PC-3 (cell line): ENCODE data around the gene LGMN. TPM values are rescaled to one million over a fixed set of nuclear protein-coding genes. Genes with fewer than 3 reads are reported as not detected.

Experiments used
- ATAC-seq: fragments of 200-7000 bp; cut with Tn5 transposase; 2 replicates; pipeline ENCODE4 v1.9.1; 2020; ENCODE audit warnings: mild to moderate bottlenecking, moderate library complexity
- BruUV-seq: library from RNA; stranded (reverse); fragments of 400-500 nt; replicated peaks from 2 replicates; lab custom pipeline; 2021; lab: Mats Ljungman, UMichigan
- CTCF ChIA-PET: fragments of 300-600 bp; sonication (Branson Sonifier 250); formaldehyde crosslinking; loops from one replicate; lab custom pipeline; 2022; ENCODE audit warnings: antibody characterized with exemption; lab: Charles Lee
- POLR2A ChIA-PET: fragments of 300-600 bp; sonication (Branson Sonifier 250); formaldehyde crosslinking; loops from one replicate; lab custom pipeline; 2022; ENCODE audit warnings: antibody characterized with exemption; ENCODE audit not compliant: unreplicated experiment; lab: Charles Lee
- DNase-seq: peaks from one replicate; pipeline ENCODE4 v3.0.0-alpha.2; 2015
- H2AFZ ChIP-seq: fragments of 300-600 bp; sonication (generic); 2 replicates; pipeline ENCODE4 v1.6.0; 2016; ENCODE audit warnings: antibody characterized with exemption, low read length
- H3F3A ChIP-seq: fragments of 300-600 bp; sonication (generic); one replicate; pipeline ENCODE4 v1.6.0; 2017; ENCODE audit warnings: antibody characterized with exemption, low read length, control low read depth, mild to moderate bottlenecking; ENCODE audit not compliant: unreplicated experiment
- H3K27ac ChIP-seq: fragments of 300-600 bp; sonication (generic); 2 replicates; pipeline ENCODE4 v1.5.1; 2016; ENCODE audit warnings: mild to moderate bottlenecking, low read length
- H3K27me3 ChIP-seq: fragments of 300-600 bp; sonication (generic); 2 replicates; pipeline ENCODE4 v1.6.1; 2016; ENCODE audit warnings: low read length, mixed read lengths
- H3K36me3 ChIP-seq: fragments of 300-600 bp; sonication (generic); 2 replicates; pipeline ENCODE4 v1.6.1; 2016; ENCODE audit warnings: low read depth, mixed run types, low read length, mixed read lengths
- H3K4me1 ChIP-seq: fragments of 300-600 bp; sonication (generic); 2 replicates; pipeline ENCODE4 v1.5.1; 2016; ENCODE audit warnings: low read length; ENCODE audit not compliant: insufficient read depth
- H3K4me2 ChIP-seq: fragments of 300-600 bp; sonication (generic); 2 replicates; pipeline ENCODE4 v1.6.0; 2016; ENCODE audit warnings: low read length
- H3K4me3 ChIP-seq: fragments of 300-600 bp; sonication (generic); 2 replicates; pipeline ENCODE4 v1.5.1; 2016; ENCODE audit warnings: mild to moderate bottlenecking, low read length, mixed read lengths
- H3K79me2 ChIP-seq: fragments of 300-600 bp; sonication (generic); 2 replicates; pipeline ENCODE4 v1.6.1; 2017; ENCODE audit warnings: low read length, mixed read lengths
- H3K9ac ChIP-seq: fragments of 300-600 bp; sonication (generic); 2 replicates; pipeline ENCODE4 v1.6.0; 2016; ENCODE audit warnings: mild to moderate bottlenecking, low read length
- H3K9me2 ChIP-seq: fragments of 300-600 bp; sonication (generic); replicated peaks from 2 replicates; pipeline ENCODE4 v1.6.1; 2016; ENCODE audit warnings: mixed run types, low read length, mixed read lengths
- H3K9me3 ChIP-seq: fragments of 300-600 bp; sonication (generic); 2 replicates; pipeline ENCODE4 v1.6.1; 2016; ENCODE audit warnings: low read length, mixed read lengths
- H4K20me1 ChIP-seq: fragments of 300-600 bp; sonication (generic); 2 replicates; pipeline ENCODE4 v1.6.1; 2016; ENCODE audit warnings: low read length, mixed read lengths
- EZH2 ChIP-seq: fragments of 300-600 bp; sonication (generic); IDR thresholded peaks from one replicate; pipeline ENCODE4 v1.6.1; 2017; ENCODE audit warnings: antibody characterized with exemption, mild to moderate bottlenecking, low read length; ENCODE audit not compliant: unreplicated experiment
- EZH2phosphoT487 ChIP-seq: fragments of 300-600 bp; sonication (generic); IDR thresholded peaks from 2 replicates; pipeline ENCODE4 v1.6.1; 2018; ENCODE audit warnings: mild to moderate bottlenecking, antibody characterized with exemption, low read length, borderline replicate concordance
- intact Hi-C: fragments of 100-400 bp; cut with micrococcal nuclease; formaldehyde crosslinking; loops from 2 replicates; pipeline ENCODE4 v1.9.0; 2023
- total RNA-seq: library from RNA; depleted of rRNA; stranded (reverse); fragments of >200 nt; gene quantifications from 2 replicates; pipeline ENCODE4 v1.2.3, GENCODE V29; 2014
- TF ChIP-seq, protein P1 (sequence below): fragments of 300-600 bp; sonication (generic); conservative IDR thresholded peaks from 2 replicates; pipeline ENCODE4 v1.5.1; 2017; ENCODE audit warnings: antibody characterized with exemption, low read depth, mild to moderate bottlenecking, low read length

The LGMN gene
- total RNA-seq, 1 experiment from 2014 or later: 46.8 TPM

DNA sequence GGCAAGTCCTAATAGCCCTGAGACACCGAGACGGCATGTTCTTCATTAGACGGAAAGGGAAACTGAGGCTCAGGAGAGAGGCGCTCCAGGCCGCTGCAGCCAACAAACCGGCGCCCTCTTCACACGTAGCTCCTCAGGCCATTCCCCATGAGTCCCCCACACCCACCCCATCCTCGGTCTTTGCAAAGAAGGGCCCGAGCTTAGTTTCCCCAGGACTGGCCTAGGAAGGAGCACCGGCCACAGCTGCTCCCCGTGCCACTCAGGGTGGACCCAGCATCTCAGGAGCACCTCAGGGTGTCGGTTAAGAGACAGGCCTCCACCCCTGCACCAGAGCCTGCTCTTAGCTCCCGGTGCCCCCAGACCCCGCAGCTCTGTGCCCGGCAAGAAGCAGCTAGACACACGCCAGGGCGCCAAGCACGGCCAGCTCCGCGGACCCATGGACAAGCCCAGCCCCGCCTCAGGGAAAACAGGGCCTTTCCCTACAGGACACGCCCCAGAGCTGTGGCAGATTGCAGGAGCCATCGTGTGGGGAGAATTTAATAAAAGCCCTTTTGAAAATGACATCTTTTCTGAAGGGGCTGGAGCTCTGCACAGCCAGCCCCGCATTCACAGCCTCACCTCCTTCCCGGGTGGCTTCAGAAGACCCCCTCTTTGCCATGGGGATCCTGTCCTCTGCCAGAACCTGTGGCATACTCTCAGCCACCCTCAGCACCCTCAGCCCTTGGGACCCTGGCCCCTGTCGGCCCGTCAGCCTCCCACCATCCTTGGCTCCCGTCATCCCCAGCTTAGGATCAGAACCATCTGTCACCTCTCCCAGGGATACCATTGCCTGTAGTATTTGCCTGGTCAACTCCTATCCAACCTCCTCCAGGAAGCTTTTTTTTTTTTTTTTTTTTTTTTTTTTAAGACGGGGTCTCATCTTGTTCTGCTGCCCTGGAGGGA, 59.7 kb downstream of the LGMN start:
- intact Hi-C loops: no loop called here
- H3K36me3 ChIP-seq: no peaks in the 10 kb centered on the region
- H3K4me3 ChIP-seq: no peak overlapping the region
- peaks cover 17% of the 10 kb centered on the region for H3K4me1 ChIP-seq
- DNase-seq (no peak), ATAC-seq (no peak)
- no peak overlapping the region for H3K9ac ChIP-seq
- CTCF ChIA-PET: interaction anchor here (0.6 kb wide), 1 partner anchor 180 kb away, joined by 4 read pairs; no protein-coding TSS in a partner anchor
- no peak overlapping the region for H3K4me2 ChIP-seq
- no peaks in the 10 kb centered on the region for H3K79me2 ChIP-seq
- TF ChIP-seq EZH2 (no peak), EZH2phosphoT487 (no peak)
- TF ChIP-seq, protein P1, sequence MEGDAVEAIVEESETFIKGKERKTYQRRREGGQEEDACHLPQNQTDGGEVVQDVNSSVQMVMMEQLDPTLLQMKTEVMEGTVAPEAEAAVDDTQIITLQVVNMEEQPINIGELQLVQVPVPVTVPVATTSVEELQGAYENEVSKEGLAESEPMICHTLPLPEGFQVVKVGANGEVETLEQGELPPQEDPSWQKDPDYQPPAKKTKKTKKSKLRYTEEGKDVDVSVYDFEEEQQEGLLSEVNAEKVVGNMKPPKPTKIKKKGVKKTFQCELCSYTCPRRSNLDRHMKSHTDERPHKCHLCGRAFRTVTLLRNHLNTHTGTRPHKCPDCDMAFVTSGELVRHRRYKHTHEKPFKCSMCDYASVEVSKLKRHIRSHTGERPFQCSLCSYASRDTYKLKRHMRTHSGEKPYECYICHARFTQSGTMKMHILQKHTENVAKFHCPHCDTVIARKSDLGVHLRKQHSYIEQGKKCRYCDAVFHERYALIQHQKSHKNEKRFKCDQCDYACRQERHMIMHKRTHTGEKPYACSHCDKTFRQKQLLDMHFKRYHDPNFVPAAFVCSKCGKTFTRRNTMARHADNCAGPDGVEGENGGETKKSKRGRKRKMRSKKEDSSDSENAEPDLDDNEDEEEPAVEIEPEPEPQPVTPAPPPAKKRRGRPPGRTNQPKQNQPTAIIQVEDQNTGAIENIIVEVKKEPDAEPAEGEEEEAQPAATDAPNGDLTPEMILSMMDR: no peak
- TSS peak; percentile 39 for BruUV-seq
- no peaks in the 10 kb centered on the region for H3K27me3 ChIP-seq
- POLR2A ChIA-PET: no interaction called here
- H3F3A ChIP-seq: no peaks in the 10 kb centered on the region
- H3K9me3 ChIP-seq: no peaks in the 10 kb centered on the region
- no peaks in the 10 kb centered on the region for H3K9me2 ChIP-seq
- H2AFZ ChIP-seq: no peak overlapping the region
- no peaks in the 10 kb centered on the region for H4K20me1 ChIP-seq
- no peak overlapping the region for H3K27ac ChIP-seq

DNA sequence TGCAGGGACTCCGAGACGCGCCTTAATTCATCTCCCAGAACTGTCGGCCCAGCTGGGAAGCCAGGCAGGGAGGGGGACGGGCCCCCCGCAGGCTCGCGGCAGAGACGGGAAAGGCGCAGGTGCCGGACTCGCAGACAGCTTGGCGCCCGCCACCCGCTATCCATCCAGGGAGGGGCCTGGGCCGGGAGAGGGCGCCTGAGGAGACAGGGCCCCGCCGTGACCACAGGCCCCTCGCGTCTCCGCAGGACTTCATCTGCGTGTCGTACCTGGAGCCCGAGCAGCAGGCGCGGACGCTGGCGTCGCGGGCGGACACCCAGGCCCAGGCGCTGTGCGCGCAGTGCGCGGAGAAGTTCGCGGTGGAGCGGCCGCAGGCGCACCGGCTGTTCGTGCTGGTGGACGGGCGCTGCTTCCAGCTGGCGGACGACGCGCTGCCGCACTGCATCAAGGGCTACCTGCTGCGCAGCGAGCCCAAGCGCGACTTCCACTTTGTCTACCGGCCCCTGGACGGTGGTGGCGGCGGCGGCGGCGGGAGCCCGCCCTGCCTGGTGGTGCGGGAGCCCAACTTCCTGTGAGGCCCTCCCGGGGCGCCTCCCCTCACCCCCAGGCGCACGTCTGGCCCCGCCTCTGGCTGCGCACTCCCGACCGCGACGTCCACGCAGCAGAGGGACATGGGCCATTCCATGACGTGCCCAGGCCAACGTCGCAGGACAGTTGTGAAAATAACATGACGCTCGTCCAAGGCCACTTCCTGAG, 60.6 kb downstream of the LGMN start:
- POLR2A ChIA-PET: no interaction called here
- BruUV-seq: no TSS peak

More for the DNA sequence above, 60.6 kb downstream of the LGMN start:
- Histone ChIP-seq H3F3A (no peaks in the 10 kb centered on the region), H4K20me1 (no peaks in the 10 kb centered on the region), H3K27me3 (no peaks in the 10 kb centered on the region), H3K27ac (no peak overlapping the region), H3K4me2 (no peak overlapping the region), H3K36me3 (no peaks in the 10 kb centered on the region), H2AFZ (no peak overlapping the region), H3K9me3 (no peaks in the 10 kb centered on the region), H3K9ac (no peak overlapping the region), H3K9me2 (no peaks in the 10 kb centered on the region), H3K4me1 (peaks cover 9% of the 10 kb centered on the region), H3K79me2 (no peaks in the 10 kb centered on the region), H3K4me3 (no peak overlapping the region)
- CTCF ChIA-PET: no interaction called here
- ATAC-seq (no peak), DNase-seq (no peak)
- intact Hi-C loops: no loop called here
- TF ChIP-seq EZH2 (no peak), EZH2phosphoT487 (no peak)
- TF ChIP-seq, protein P1: no peak
